GM12878 (cell line): ENCODE data around the gene ADCY5. TPM values are rescaled to one million over a fixed set of nuclear protein-coding genes. Genes with fewer than 3 reads are reported as not detected.
A peak's percentile ranks its signal among the peaks of the same experiment; 100 is the strongest.

ENCODE experiments used
- ATAC-seq: fragments of 200-7000 bp; cut with Tn5 transposase; 3 replicates; pipeline ENCODE4 v1.9.1; 2020; ENCODE audit warnings: mild to moderate bottlenecking, moderate library complexity
- BruUV-seq: library from RNA; stranded (reverse); fragments of 400-500 nt; replicated peaks from 2 replicates; lab custom pipeline; 2021; lab: Mats Ljungman, UMichigan
- CTCF ChIA-PET: fragments of 300-600 bp; sonication (Branson Sonifier 250); formaldehyde crosslinking; extraction: SDS; loops from one replicate; lab custom pipeline; 2021; ENCODE audit warnings: inconsistent platforms; lab: Yijun Ruan, JAX
- POLR2A ChIA-PET: fragments of 350-600 bp; formaldehyde crosslinking; extraction: SDS; loops from one replicate; lab custom pipeline; 2021; ENCODE audit warnings: inconsistent platforms; lab: Charles Lee
- RAD21 ChIA-PET: fragments of 300-600 bp; sonication (Branson Sonifier 250); formaldehyde crosslinking; loops from one replicate; lab custom pipeline; 2023; ENCODE audit warnings: antibody characterized with exemption; ENCODE audit not compliant: unreplicated experiment; lab: Charles Lee
- SMC1A ChIA-PET: fragments of 300-600 bp; sonication (Branson Sonifier 250); formaldehyde crosslinking; loops from one replicate; lab custom pipeline; 2023; ENCODE audit not compliant: unreplicated experiment, uncharacterized antibody; lab: Charles Lee
- DNase-seq: peaks from one replicate; pipeline ENCODE4 v3.0.0-alpha.2; 2011; ENCODE audit warnings: low read depth, low spot score
- FAIRE-seq: peaks from 3 replicates; lab custom pipeline; 2011; peaks lifted over from hg19 to GRCh38; lab: Jason Lieb, UNC
- H2AFZ ChIP-seq: 2 replicates; pipeline ENCODE4 v1.6.0; 2011; ENCODE audit warnings: low read depth, low read length, control low read depth; ENCODE audit not compliant: control insufficient read depth
- H3K27ac ChIP-seq: 2 replicates; pipeline ENCODE4 v1.5.1; 2011; ENCODE audit warnings: control low read depth; ENCODE audit not compliant: control insufficient read depth, insufficient read depth
- H3K27me3 ChIP-seq, 2 experiments: replicated peaks in 1 of 2; 2 replicates each; pipeline versions ENCODE4 v1.6.0 to v1.6.1; 2011; ENCODE audit warnings: low read length in 1 of 2; ENCODE audit not compliant: control insufficient read depth in 2 of 2, insufficient read depth in 2 of 2
- H3K36me3 ChIP-seq, 2 experiments: 2 replicates each; pipeline ENCODE4 v1.5.1; 2011; ENCODE audit warnings: low read length in 1 of 2; ENCODE audit not compliant: control insufficient read depth in 2 of 2, insufficient read depth in 2 of 2
- H3K4me1 ChIP-seq: 2 replicates; pipeline ENCODE4 v1.6.1; 2011; ENCODE audit warnings: mild to moderate bottlenecking, low read length, moderate library complexity, mixed read lengths; ENCODE audit not compliant: control insufficient read depth, insufficient read depth
- H3K4me2 ChIP-seq: 2 replicates; pipeline ENCODE4 v1.6.0; 2011; ENCODE audit warnings: control low read depth; ENCODE audit not compliant: control insufficient read depth, insufficient read depth
- H3K4me3 ChIP-seq: fragments of 200-600 bp; sonication (generic); 2 replicates; pipeline ENCODE4 v1.5.1; 2016
- H3K79me2 ChIP-seq: 2 replicates; pipeline ENCODE4 v1.6.0; 2011; ENCODE audit warnings: low read length; ENCODE audit not compliant: control insufficient read depth, insufficient read depth
- H3K9ac ChIP-seq: 2 replicates; pipeline ENCODE4 v1.8.0; 2011; ENCODE audit warnings: low read length, control low read depth, mixed read lengths; ENCODE audit not compliant: control insufficient read depth, insufficient read depth
- H3K9me3 ChIP-seq: replicated peaks from 3 replicates; pipeline ENCODE4 v1.5.1; 2011; ENCODE audit warnings: mild to moderate bottlenecking, low read length; ENCODE audit not compliant: control insufficient read depth, insufficient read depth
- H4K20me1 ChIP-seq: 2 replicates; pipeline ENCODE4 v1.6.0; 2011; ENCODE audit not compliant: control insufficient read depth, insufficient read depth
- CBX3 ChIP-seq: fragments of 200-600 bp; sonication (generic); IDR thresholded peaks from 2 replicates; pipeline ENCODE4 v1.6.1; 2016; ENCODE audit warnings: low read depth, borderline replicate concordance
- CEBPB ChIP-seq, 2 experiments: fragments of 150-350 bp in 1 of 2; IDR thresholded peaks; 2 replicates each; pipeline ENCODE4 v1.6.1; 2012 to 2014; ENCODE audit warnings: low read depth in 2 of 2, low read length in 2 of 2, borderline replicate concordance in 1 of 2, inconsistent platforms in 1 of 2
- CEBPZ ChIP-seq: fragments of 150-350 bp; IDR thresholded peaks from 2 replicates; pipeline ENCODE4 v1.6.1; 2016; ENCODE audit warnings: low read depth, low read length
- HDAC2 ChIP-seq: fragments of 200-600 bp; sonication (generic); IDR thresholded peaks from 2 replicates; pipeline ENCODE4 v1.6.1; 2017
- HDAC6 ChIP-seq: fragments of 200-600 bp; sonication (generic); IDR thresholded peaks from one replicate; pipeline ENCODE4 v1.8.0; 2017; ENCODE audit warnings: antibody characterized with exemption; ENCODE audit not compliant: unreplicated experiment
- MXI1 ChIP-seq: fragments of 150-350 bp; IDR thresholded peaks from 2 replicates; pipeline ENCODE4 v1.6.1; 2011; ENCODE audit warnings: low read depth, mild to moderate bottlenecking, inconsistent platforms, low read length, improper control_type of control experiment
- PAX8 ChIP-seq: fragments of 450-650 bp; IDR thresholded peaks from 2 replicates; pipeline ENCODE4 v1.6.1; 2017; ENCODE audit warnings: mild to moderate bottlenecking, moderate library complexity
- PBX3 ChIP-seq: IDR thresholded peaks from 2 replicates; pipeline ENCODE4 v1.6.1; 2011; ENCODE audit warnings: mild to moderate bottlenecking, low read depth, low read length, moderate library complexity; ENCODE audit not compliant: insufficient replicate concordance
- POLR2AphosphoS2 ChIP-seq: IDR thresholded peaks from 2 replicates; pipeline ENCODE4 v1.6.1; 2011; ENCODE audit warnings: low read depth, mild to moderate bottlenecking, low read length, improper control_type of control experiment, moderate library complexity
- RELA ChIP-seq: fragments of 450-650 bp; IDR thresholded peaks from 2 replicates; pipeline ENCODE4 v1.8.0; 2014; ENCODE audit warnings: borderline replicate concordance; ENCODE audit not compliant: partially characterized antibody
- SMAD5 ChIP-seq: IDR thresholded peaks from 2 replicates; pipeline ENCODE4 v1.6.1; 2016; ENCODE audit warnings: antibody characterized with exemption, low read depth
- SREBF1 ChIP-seq: IDR thresholded peaks from 2 replicates; pipeline ENCODE4 v1.6.1; 2012; ENCODE audit warnings: mild to moderate bottlenecking, low read length
- WRNIP1 ChIP-seq: IDR thresholded peaks from 2 replicates; pipeline ENCODE4 v1.6.1; 2011; ENCODE audit warnings: low read depth, low read length, improper control_type of control experiment, borderline replicate concordance
- YY1 ChIP-seq: IDR thresholded peaks from 2 replicates; pipeline ENCODE4 v1.6.1; 2011; ENCODE audit warnings: low read depth, mild to moderate bottlenecking, low read length
- ZNF217 ChIP-seq: fragments of 450-650 bp; IDR thresholded peaks from 2 replicates; pipeline ENCODE4 v1.6.1; 2017; ENCODE audit warnings: antibody characterized with exemption, mild to moderate bottlenecking
- ZZZ3 ChIP-seq: IDR thresholded peaks from 2 replicates; pipeline ENCODE4 v1.6.1; 2011; ENCODE audit warnings: low read depth; ENCODE audit not compliant: control insufficient read depth, insufficient read length
- WGBS: methylation state at CpG from one replicate; pipeline ENCODE4 v1.1.6; 2016; ENCODE audit warnings: low lambda C conversion rate; ENCODE audit not compliant: insufficient replicate concordance, insufficient coverage; ENCODE audit errors: missing lambda C conversion rate; 5-methylcytosine and 5-hydroxymethylcytosine counted together
- in situ Hi-C: fragments of 300-500 bp; cut with MboI; formaldehyde crosslinking; loops from 9 replicates; pipeline ENCODE4 v1.14.3; 2018; ENCODE audit warnings: mixed read lengths
- intact Hi-C: fragments of 100-400 bp; cut with micrococcal nuclease; formaldehyde crosslinking; loops from one replicate; pipeline ENCODE4 v1.14.2; 2022; ENCODE audit not compliant: unreplicated experiment
- polyA plus RNA-seq, 11 experiments: library from polyadenylated mRNA; depleted of rRNA in 4 of 11; unstranded in 6 of 11; stranded (reverse) in 5 of 11; fragments of >200 nt; fragmentation: Nextera tagmentation in 4 of 11; fragmentation: Illumina TruSeq in 1 of 11; extraction: Ambion mirVana in 4 of 11; extraction: Trizol in 1 of 11; gene quantifications; 1 replicate in 1 of 11; 2 replicates in 10 of 11; pipeline versions ENCODE4 v1.2.1 to v1.2.3, GENCODE V29; 2011 to 2016; ENCODE audit warnings: inconsistent platforms in 2 of 11, missing spikeins in 2 of 11, low read depth in 1 of 11
- total RNA-seq, 4 experiments: library from RNA; depleted of rRNA in 3 of 4; stranded (reverse); fragments of >200 nt in 3 of 4; fragmentation: Illumina TruSeq in 1 of 4; extraction: Trizol in 1 of 4; gene quantifications; 2 replicates each; pipeline versions ENCODE4 v1.2.1 to v1.2.3, GENCODE V29; 2013 to 2021

Gene ADCY5
- total and polyA plus RNA-seq, 10 of the 15 experiments (the other 5 are each of a cell fraction or from before 2014, with no cell fraction given), result under 0.01 to 0.24 (median 0.02) TPM; not detected in 4

DNA sequence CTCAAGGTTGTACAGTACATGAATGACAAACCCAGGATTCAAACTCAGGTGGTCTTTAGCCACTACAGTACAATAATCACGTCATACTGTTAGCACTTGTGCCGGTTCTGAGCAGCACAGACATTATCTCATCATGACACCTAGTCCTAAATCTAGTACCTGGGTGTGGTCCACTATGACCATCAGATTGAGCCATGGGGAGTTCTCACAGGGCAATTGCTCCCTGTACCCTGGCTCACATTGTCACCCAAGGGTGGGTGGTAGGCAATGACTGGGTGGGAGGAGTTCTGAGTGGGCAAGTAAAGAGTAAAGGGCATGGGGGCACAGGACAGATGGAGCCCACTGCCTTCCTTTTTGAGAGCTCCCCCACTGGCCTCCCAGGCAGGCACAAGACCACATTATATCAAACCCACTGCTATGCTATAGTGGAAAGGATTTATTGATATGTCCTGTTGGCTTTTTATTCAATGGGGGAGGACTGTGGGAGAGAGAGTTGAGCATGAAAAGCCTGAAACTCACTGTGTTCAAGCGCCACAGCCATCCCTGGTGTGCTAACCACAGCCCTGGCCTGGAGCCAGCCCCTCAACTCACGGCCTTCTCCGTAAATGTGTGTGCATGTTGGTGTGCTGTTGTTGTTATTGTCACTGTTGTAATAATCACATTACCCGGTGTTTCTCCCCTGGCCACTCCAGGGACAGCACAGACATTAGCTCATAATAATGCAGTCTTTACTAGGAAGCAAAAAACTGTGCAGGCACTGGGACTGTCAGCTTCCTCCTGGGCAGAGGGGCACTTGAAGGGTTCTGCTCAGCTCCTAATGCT is 27.3 kb downstream of the ADCY5 start:
- ChIA-PET SMC1A (interaction anchor here (0.9 to 1.1 kb wide), 2 partner anchors 10 to 85 kb away, joined by 3 read pairs; no protein-coding TSS in a partner anchor), CTCF (no interaction called here), RAD21 (no interaction called here), POLR2A (no interaction called here)
- Histone ChIP-seq H3K27ac (no peak overlapping the region), H3K9me3 (no peaks in the 10 kb centered on the region), H4K20me1 (no peaks in the 10 kb centered on the region), H3K9ac (no peak overlapping the region), H3K27me3 (peaks cover 0 to 3% of the 10 kb centered on the region in 2 experiments; a peak in 2 of 4 replicates), H3K36me3 (no peaks in the 10 kb centered on the region), H3K4me1 (no peaks in the 10 kb centered on the region), H3K79me2 (no peaks in the 10 kb centered on the region), H3K4me2 (no peak overlapping the region), H3K4me3 (no peak overlapping the region), H2AFZ (no peak overlapping the region)
- FAIRE-seq, result no peak
- intact Hi-C loops (loop anchor here (1.0 kb wide), 1 partner anchor 56 kb away; no protein-coding TSS in a partner anchor), in situ Hi-C loops (no loop called here)
- peak; percentile 31; the same call in 2 of the 3 replicates for ATAC-seq
- DNase-seq, result no peak
- BruUV-seq, result no TSS peak
- WGBS, result 10% methylated on average over 6 of the region's 6 CpGs
- TF ChIP-seq WRNIP1 (no peak), HDAC6 (no peak), POLR2AphosphoS2 (no peak), MXI1 (no peak), CEBPZ (no peak), YY1 (no peak), RELA (no peak), CBX3 (no peak), SREBF1 (no peak), PAX8 (no peak), HDAC2 (no peak), SMAD5 (no peak), ZZZ3 (no peak), CEBPB (IDR thresholded peaks at IDR 0.05; ENCODE audit: borderline replicate concordance in 1 of 2, low read depth in 2 of 2, low read length in 2 of 2) (no peak), PBX3 (no peak), ZNF217 (no peak)
